Astrocyte (in vitro differentiated cells and primary cell): ENCODE measurements around the gene GLB1L3.

ENCODE experiments used
- CTCF ChIP-seq: IDR thresholded peaks from 2 replicates; pipeline ENCODE4 v1.5.1; 2011; ENCODE audit warnings: low read depth, mild to moderate bottlenecking, inconsistent platforms, low read length, moderate library complexity; ENCODE audit not compliant: insufficient read depth
- EZH2 ChIP-seq: IDR thresholded peaks from 2 replicates; pipeline ENCODE4 v1.6.1; 2012; ENCODE audit warnings: mild to moderate bottlenecking, low read length, inconsistent platforms; ENCODE audit not compliant: insufficient read depth

GRCh38 chr11:134257101-134257500, 19.1 kb upstream of the GLB1L3 start:
- no peak for TF ChIP-seq CTCF
- TF ChIP-seq EZH2, result no peak
